NCI-H1694 treated with DMSO at 0.1 percent for 48 hours (cell line): Measurements from ENCODE around the gene BTN2A1.
A peak's percentile ranks its signal among the peaks of the same experiment; 100 is the strongest.
"Not testable (repeated sequence)": the region's sequence is repeated elsewhere in the genome, so short reads cannot be mapped to it uniquely, and the experiment has no call there.

Source experiments
- DNase-seq: peaks from one replicate; lab custom pipeline; 2025; lab: John Stamatoyannopoulos, UW

BTN2A1 gene

DNA sequence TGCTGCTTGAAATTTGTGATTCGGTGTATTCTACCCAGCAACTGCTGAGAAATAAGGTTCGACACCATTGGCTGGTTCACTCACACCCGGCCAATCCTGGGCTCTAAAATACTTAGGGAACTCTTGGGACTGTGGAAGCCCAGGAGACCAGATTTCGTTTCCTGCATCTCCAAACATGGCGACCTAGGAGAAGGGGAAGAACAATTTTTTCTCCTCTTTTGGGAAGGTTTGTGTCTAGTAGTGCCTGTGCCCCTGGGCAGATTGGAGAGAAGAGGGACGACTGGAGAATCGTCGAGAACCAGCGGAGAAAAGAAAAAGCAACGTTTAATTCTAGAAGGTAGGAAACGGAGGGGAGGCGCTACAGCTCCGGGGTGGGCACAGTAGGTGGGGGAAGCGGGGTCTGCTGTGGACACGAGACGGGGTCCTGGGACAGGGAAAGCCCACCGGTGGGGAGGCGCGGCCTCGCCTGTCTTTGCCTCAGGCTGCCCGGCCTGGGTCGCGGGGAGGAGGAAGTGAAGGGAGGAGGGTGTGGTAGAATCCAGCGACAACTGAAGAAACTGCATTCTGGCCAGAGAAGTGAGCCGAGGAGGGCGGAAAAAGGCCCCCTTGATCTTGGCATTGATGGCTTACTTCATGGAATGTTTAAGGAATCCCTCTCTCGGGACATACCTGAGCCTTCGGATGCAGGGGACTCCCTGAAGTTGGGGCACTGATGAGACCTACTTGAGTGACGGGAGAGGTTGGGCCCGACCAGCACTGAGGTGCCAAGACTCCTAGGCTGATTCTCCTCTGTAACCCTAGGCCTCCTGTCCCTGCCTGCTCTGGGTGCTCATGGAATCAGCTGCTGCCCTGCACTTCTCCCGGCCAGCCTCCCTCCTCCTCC lies at the start of gene BTN2A1:
BTN2A1 (plus strand) TSS at position 150 of the 883 bp plus-strand sequence; CDS start at position 832, 682 bp downstream.
- DNase-seq = peak; percentile 78

DNA sequence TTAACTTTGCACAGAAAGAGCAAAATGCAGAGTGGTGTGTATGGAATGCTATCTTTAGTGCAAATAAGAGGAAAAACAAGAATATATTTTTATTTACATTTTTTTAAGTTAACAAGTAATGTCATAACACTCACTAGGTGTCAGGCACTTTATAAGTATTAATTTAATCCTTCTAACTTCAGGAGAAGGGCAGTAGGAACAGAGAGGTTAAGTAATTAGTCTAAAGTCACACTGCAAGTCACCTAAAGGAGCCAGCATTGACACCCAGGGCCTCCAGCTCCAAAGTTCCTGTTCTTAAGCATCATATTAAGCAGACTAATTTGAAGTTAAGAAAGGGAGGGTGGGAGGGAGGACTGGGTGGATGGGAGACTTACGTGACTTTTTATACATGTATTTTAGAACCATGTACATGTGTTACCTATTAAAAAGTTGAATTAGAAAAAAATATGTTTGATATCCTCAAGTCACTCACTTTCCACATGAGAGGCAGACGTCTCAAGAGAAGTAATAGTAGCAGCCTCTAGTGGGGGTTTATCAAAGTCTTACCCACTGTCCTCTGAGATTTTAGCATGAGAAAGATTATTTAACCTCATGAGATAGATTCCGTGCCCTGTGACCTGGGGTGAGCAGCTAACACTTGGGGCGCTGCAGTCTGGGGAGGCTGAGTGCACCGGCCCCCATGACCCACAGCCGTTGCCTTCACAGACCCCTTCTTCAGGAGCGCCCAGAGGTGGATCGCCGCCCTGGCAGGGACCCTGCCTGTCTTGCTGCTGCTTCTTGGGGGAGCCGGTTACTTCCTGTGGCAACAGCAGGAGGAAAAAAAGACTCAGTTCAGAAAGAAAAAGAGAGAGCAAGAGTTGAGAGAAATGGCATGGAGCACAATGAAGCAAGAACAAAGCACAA lies 48.7 kb upstream of the BTN2A1 start:
- no peak for DNase-seq

DNA sequence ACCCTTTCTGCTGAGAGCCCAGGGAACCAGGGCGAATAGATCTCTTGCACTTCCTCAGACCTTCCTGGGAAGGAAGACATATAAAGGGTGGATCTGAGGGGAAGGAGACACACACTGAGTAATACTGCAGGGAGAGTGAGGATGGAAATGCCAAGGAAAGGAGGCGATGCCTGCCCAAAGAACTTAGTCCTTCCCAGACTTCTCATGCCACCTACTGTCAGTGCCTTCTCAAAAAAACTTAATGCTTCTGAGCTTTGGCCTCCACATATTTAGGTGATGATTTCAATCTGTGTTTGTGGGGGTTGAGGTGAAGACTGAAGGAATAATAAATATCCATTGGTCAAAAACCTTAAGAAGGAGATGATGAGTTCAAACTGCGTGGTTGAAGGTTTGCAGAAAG lies 46.0 kb upstream of the BTN2A1 start:
- DNase-seq = no peak

DNA sequence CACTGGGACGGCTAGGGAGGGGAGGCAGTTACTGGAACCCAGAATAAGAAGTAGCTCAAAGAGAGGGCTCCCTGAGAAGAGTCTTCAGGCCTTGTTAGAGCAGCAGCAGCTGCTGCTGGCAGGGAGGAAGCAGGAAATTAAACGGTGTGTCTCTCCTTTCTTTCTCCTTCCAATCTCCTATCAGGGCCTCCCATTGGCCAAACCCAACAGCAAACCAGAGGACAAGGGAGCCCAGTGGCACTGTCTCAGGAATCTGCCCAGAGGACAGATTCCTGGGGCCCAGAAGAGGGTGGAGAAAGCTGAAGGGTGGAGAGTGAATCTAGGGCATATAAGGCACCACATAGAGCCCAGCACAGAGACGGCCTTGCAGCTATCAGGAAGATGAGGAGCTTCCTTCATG lies 45.5 kb upstream of the BTN2A1 start:
- no peak for DNase-seq

DNA sequence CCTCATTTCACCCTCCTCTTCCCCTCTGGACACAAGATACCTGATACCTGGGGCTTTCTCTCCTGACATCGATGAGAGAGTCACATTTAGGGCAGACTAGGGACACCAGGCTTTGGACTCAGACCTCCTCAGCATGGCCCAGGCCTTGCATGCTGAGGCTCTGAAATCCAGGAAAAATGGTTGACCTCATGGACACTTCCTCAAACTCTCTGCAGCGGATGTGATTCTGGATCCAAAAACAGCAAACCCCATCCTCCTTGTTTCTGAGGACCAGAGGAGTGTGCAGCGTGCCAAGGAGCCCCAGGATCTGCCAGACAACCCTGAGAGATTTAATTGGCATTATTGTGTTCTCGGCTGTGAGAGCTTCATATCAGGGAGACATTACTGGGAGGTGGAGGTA lies 44.8 kb upstream of the BTN2A1 start:
- DNase-seq = no peak

DNA sequence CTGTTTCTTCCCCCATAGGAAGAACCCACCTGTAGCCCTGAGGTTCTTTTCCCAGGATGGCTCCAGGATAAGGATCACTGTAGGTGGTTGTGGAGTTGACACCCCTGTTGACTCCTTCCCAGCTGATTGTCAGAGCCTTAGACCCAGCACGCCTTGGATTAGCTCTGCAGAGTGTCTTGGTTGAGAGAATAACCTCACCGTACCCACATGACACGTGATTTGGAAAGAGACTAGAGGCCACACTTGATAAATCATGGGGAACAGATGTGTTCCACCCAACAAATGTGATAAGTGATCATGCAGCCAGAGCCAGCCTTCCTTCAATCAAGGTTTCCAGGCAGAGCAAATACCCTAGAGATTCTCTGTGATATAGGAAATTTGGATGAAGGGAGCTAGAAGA lies 43.5 kb upstream of the BTN2A1 start:
- no peak for DNase-seq

DNA sequence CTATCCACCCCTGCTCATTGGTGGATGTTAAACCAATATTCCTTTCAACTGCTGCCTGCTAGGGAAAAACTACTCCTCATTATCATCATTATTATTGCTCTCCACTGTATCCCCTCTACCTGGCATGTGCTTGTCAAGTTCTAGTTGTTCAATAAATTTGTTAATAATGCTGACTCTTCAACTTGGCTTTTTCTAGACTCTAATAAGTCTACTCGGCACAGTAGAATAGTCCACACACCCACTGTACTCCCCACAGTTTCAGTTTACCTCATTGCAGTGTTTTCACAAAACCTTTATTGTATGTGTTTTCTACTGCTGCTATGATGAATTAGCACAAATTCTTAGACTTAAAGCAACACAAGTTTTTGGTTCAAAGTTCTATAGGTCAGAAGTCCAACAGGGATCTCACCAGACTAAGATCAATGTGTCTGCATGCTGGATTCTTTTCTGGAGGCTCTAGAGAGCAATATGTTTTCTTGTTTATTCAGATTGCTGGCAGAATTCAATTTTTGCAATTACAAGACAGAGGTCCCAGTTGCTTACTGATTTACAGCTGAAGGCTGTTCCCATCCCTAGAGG lies 42.6 kb upstream of the BTN2A1 start:
- DNase-seq = no peak

DNA sequence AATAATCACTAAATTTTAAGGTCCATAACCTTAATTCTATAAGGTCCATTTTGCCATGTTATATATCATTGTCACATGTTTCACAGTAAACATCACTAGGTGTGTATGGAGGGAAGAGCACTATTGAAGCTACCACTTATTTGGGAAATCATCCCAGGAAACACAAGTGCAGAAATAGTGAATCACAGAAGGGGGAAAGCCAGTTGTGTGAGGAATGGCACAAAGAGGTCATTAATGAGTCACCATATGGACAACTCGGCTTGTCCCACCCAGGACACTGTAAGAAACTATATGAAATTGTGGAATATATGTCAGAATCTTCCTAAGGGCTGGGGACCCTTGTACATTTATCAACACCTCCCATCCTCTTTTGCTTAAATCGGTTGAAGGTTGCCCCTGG lies 42.0 kb upstream of the BTN2A1 start:
- DNase-seq = no peak

DNA sequence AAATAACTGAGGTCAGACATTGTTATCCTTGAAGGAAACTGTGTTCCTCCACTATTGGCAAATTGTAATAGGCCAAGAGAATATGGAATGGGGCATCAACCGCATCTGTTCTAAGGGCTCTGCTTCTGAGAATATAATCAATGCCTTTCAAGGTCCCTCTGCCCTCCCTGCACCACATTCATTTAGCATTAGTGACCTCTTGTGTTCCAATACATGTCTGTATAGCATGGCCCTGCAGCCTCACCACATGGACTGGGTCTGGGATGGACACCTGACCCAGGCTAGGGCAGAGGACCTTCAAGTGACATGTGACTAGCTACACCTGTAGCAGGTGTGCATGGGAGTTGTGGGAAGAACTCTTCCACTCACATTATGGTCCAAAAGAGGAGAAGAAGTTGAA lies 41.5 kb upstream of the BTN2A1 start:
- DNase-seq = no peak

DNA sequence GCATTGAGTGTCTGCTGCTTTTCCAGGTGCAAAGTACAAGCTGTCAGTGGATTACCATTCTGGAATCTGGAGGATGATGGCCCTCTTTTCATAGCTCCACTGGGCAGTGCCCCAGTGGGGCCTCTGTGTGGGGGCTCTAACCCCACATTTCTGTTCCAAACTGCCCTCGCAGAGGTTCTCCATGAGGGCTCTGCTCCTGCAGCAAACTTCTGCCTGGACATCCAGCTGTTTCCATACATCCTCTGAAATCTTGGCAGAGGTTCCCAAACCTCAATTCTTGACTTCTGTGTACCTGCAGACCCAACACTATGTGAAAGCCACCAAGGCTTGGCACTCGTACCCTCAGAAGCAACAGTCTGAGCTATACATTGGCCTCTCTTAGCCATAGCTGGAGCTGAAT lies 39.7 kb upstream of the BTN2A1 start:
- DNase-seq = not testable (repeated sequence)

DNA sequence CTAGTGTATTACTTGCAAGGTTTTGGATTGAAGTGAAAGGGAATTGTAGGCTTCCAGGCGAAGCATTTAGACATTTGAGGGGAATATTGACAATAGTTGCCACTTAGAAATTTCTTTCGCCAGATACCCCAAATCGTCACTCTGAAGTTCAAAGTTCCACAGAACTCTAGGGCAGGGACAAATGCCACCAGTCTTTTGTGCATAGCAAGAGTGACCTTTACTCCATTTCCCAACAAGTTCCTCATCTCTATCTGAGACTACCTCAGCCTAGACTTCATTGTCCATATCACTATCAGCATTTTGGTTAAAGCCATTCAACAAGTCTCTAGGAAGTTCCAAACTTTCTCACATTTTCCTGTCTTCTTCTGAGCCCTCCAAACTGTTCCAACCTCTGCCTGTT lies 39.0 kb upstream of the BTN2A1 start:
- not testable (repeated sequence) for DNase-seq

DNA sequence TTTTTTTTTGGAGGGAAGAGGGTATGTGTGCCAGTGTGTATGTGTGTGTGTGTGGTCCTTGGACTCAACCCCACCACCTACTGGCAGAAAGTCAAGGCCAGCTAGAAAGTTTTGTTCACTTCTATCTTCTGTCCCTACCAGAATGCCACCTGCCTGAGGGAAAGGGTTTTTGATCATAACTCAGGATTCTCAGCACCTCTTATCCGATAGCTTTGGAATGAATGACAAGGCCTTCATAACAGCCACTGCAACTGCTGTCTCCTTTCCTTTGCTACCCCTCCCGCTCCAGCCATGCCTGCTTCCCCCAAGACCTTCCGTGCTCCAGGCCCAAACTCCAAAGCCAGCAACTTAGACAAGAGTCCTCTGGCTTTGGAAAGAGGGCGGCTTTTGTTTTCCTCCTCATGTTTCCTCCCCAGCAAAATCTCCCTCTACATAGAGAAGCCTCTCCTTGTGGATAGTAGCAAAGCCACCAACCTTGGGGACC lies 37.0 kb upstream of the BTN2A1 start:
- DNase-seq = no peak

DNA sequence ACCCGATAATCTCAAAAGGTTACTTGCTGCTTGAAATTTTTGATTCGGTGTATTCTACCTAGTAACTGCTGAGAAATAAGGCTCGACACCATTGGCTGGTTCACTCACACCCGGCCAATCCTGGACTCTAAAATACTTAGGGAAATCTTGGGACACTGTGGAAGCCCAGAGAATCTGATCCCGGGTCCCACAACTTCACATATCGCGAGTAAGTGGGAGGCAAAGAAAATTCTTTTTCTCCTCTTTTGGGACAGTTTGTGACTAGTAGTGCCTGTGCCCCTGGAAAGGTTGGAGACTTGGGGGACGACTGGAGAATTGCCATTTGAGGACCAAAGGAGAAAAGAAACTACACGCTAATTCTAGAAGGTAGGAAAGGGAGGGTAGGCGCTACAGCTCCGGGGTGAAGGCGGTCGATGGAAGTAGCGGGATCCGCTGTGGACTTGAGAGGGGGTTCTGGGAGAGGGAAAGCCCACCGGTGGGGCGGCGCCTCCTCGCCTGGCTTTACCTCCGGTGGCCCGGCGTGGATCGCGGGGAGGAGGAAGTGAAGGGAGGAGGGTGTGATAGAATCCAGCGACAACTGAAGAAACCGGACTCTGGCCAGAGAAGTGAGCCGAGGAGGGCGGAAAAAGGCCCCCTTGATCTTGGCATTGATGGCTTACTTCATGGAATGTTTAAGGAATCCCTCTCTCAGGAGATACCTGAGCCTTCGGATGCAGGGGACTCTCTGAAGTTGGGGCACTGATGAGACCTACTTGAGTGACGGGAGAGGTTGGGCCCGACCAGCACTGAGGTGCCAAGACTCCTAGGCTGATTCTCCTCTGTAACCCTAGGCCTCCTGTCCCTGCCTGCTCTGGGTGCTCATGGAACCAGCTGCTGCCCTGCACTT lies 36.3 kb upstream of the BTN2A1 start:
- peak; percentile 71 for DNase-seq

DNA sequence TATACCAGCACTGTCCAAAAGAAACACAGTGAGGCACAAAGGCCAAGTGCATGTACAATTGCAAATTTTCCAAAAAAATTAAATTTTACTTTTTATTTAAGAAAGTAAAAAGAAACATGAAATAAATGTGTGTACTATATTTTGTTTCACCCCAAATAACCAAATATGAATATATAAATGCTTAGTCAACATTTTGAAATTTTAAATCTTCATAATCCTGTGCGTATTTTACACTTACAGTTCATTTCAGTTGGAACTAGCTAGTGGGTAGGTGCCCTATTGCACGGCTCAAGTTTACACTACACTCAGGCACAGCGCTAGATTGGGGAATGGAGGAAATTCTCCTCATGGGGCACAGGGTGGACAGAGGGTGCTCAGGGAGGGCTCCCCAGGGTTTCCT lies 35.4 kb upstream of the BTN2A1 start:
- DNase-seq = no peak

DNA sequence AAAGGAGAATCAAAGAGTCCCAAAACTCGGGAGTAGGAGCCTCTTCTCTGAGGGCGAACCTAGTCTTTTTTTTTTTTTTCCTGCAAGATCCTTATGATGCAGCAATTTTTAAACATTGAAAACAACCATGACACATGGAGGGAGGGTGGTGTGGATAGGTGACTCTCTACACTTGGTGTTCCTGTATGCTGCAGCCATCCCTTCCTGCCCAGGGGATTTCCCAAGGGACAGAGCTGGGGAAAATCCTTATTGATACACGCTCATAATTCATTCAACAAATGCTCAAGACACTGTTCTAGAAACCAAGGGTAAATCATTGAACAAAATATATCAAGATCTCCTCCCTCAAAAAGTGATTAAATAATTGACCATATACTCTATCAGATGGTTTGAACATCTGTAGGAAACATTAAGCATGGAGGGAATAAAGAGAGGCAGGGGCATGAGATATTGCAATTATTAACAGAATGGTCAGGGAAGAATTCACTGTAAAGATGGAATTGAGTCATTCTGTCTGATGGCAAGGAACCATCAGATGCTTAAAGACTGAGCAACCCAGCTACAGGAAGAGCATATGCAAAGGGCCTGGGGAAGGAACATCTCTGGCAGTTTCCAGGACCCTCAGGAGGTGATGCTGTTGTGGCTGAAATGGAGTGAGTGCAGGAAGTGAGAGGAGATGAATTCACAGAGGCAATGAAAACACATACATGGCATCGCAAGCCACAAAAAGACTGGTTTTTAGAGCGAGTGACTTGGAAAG lies 30.9 kb upstream of the BTN2A1 start:
- DNase-seq = no peak

DNA sequence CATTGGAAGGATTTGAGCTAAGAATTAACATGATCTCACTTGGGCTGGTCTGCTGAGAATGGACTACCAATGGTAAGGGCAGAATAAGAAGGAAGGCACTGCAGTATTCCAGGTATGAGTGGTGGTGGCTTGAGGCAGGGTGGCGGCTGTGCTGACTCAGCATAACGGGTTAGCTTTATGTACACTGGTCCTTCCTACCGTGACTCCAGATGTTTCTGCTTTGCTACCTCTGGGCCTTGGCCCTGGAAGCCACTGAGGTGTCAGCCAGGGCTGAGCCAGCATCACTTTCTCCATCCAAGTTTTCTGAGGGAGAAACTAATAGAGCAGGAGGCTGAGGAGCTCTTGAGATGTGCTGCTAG lies 30.3 kb upstream of the BTN2A1 start:
- DNase-seq = no peak

DNA sequence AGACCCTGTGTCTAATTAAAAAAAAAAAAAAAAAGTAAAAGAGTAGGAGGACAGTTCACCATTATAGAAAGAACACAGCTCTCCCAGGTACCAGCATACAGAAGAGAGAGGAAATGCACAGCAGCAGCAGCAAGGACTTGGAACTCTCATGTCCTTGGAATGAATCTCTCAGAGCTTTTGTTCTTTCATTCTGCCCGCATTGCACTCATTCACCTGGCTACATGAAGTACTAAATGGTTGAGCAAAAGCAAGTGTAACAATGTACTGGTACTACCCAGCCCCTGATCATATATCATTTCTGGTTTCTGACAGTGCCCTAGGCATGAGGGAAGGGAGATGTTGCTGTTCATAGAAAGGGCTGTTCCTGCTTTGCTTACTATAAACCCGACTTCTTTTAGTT lies 29.5 kb upstream of the BTN2A1 start:
- no peak for DNase-seq

DNA sequence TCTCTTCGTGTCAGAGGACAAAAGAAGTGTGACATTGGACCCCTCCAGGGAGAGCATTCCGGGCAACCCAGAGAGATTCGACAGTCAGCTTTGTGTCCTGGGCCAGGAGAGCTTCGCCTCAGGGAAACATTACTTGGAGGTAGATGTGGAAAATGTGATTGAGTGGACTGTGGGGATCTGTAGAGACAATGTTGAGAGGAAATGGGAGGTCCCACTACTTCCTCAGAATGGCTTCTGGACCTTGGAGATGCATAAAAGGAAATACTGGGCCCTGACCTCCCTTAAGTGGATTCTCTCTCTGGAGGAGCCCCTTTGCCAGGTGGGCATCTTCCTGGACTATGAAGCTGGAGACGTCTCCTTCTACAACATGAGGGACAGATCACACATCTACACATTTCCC lies 27.0 kb upstream of the BTN2A1 start:
- DNase-seq = no peak

DNA sequence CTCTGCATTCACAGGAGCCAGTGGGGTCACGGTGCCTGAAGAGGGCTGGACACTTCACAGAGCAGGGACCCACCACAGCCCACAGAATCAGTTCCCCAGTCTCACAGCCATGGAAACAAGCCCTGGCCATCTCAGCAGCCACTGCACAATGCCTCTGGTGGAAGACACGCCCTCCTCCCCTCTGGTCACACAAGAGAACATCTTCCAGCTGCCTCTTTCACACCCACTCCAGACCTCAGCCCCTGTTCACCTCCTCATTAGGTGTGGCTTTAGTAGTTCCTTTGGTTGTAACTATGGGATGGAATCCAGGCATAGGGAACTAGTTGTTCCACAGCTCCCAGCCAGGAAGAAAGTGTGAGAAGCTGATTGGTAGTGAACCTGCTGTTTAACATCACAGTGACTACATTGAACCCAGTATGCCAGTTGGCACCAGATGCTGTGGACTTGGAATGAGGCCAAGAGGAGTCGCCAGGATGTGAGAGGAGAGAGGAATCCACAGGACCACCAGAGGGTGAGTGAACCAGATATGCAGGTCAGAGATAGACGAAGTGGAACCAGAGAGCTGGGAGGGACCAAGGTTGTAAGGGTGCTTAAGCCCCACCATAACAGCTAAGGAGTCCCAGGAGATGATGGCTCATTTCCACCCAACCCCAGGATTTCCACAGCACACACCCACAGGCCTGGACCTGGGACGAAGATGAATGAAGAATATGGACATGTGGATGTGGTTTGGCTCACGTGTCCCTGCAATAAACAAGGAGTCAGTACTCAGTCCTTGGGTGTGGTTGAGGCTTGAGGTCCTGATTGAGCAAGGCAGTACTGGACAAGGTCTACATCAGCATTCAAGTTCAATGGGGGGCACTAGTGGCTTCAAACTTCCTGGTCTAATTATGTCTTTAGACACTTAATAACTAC lies 26.2 kb upstream of the BTN2A1 start:
- peak; percentile 34 for DNase-seq
